WTC11 (cell line): ENCODE results near the gene CLIP3.

ENCODE experiments used
- IRF2 ChIP-seq: sonication (generic); formaldehyde crosslinking; IDR thresholded peaks from 2 replicates; pipeline ENCODE4 v1.8.0; 2022; ENCODE audit warnings: low read depth, missing genetic modification reagents, borderline replicate concordance
- MLX ChIP-seq: sonication (generic); formaldehyde crosslinking; IDR thresholded peaks from 2 replicates; pipeline ENCODE4 v1.8.1; 2023; ENCODE audit warnings: mild to moderate bottlenecking, missing genetic modification reagents, moderate library complexity
- SP1 ChIP-seq: sonication (generic); formaldehyde crosslinking; conservative IDR thresholded peaks from 2 replicates; pipeline ENCODE4 v1.8.1; 2022; ENCODE audit warnings: missing genetic modification reagents
- TF ChIP-seq, protein P1 (sequence below): fragments of 200-600 bp; IDR thresholded peaks from 2 replicates; pipeline ENCODE4 v1.8.0; 2022; ENCODE audit warnings: antibody characterized with exemption
- TF ChIP-seq, protein P2 (sequence below): sonication (generic); formaldehyde crosslinking; conservative IDR thresholded peaks from 2 replicates; pipeline ENCODE4 v1.8.1; 2022; ENCODE audit warnings: mild to moderate bottlenecking, missing genetic modification reagents
- TF ChIP-seq, protein P3 (sequence below): sonication (generic); formaldehyde crosslinking; IDR thresholded peaks from 2 replicates; pipeline ENCODE4 v1.8.1; 2023; ENCODE audit warnings: mild to moderate bottlenecking, moderate library complexity, missing genetic modification reagents
- TF ChIP-seq, protein P4 (sequence below): sonication (generic); formaldehyde crosslinking; IDR thresholded peaks from 2 replicates; pipeline ENCODE4 v1.8.1; 2022; ENCODE audit warnings: mild to moderate bottlenecking, missing genetic modification reagents, moderate library complexity, borderline replicate concordance
- TF ChIP-seq, protein P5 (sequence below): sonication (generic); formaldehyde crosslinking; IDR thresholded peaks from 2 replicates; pipeline ENCODE4 v1.8.0; 2022; ENCODE audit warnings: missing genetic modification reagents

DNA sequence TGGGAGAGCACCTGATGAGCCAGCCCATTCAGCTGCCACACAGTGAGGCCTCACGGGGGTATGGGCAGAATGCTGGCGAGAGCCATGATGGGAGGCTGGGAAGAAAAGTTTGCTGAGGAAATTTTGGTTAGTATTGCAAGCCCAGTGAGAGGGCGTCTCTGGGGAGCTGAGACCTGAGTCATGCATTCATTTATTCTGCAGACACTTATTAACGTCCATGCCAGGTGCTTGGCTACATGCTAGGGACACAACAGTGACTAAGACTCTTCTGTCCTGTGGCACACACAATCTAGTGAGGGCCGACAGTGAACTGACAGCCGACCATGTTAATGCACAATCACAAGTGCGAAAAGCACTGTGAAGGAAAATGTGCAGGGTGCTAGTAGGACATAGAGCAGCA lies 49.2 kb upstream of the CLIP3 start:
- TF ChIP-seq MLX (no peak), IRF2 (CRISPR knock-in tag) (no peak), SP1 (no peak)
- TF ChIP-seq, protein P1, sequence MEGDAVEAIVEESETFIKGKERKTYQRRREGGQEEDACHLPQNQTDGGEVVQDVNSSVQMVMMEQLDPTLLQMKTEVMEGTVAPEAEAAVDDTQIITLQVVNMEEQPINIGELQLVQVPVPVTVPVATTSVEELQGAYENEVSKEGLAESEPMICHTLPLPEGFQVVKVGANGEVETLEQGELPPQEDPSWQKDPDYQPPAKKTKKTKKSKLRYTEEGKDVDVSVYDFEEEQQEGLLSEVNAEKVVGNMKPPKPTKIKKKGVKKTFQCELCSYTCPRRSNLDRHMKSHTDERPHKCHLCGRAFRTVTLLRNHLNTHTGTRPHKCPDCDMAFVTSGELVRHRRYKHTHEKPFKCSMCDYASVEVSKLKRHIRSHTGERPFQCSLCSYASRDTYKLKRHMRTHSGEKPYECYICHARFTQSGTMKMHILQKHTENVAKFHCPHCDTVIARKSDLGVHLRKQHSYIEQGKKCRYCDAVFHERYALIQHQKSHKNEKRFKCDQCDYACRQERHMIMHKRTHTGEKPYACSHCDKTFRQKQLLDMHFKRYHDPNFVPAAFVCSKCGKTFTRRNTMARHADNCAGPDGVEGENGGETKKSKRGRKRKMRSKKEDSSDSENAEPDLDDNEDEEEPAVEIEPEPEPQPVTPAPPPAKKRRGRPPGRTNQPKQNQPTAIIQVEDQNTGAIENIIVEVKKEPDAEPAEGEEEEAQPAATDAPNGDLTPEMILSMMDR, result no peak
- TF ChIP-seq, protein P2, sequence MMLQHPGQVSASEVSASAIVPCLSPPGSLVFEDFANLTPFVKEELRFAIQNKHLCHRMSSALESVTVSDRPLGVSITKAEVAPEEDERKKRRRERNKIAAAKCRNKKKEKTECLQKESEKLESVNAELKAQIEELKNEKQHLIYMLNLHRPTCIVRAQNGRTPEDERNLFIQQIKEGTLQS, result no peak
- TF ChIP-seq, protein P3, sequence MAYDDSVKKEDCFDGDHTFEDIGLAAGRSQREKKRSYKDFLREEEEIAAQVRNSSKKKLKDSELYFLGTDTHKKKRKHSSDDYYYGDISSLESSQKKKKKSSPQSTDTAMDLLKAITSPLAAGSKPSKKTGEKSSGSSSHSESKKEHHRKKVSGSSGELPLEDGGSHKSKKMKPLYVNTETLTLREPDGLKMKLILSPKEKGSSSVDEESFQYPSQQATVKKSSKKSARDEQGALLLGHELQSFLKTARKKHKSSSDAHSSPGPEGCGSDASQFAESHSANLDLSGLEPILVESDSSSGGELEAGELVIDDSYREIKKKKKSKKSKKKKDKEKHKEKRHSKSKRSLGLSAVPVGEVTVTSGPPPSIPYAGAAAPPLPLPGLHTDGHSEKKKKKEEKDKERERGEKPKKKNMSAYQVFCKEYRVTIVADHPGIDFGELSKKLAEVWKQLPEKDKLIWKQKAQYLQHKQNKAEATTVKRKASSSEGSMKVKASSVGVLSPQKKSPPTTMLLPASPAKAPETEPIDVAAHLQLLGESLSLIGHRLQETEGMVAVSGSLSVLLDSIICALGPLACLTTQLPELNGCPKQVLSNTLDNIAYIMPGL (CRISPR knock-in tag), result no peak
- TF ChIP-seq, protein P4, sequence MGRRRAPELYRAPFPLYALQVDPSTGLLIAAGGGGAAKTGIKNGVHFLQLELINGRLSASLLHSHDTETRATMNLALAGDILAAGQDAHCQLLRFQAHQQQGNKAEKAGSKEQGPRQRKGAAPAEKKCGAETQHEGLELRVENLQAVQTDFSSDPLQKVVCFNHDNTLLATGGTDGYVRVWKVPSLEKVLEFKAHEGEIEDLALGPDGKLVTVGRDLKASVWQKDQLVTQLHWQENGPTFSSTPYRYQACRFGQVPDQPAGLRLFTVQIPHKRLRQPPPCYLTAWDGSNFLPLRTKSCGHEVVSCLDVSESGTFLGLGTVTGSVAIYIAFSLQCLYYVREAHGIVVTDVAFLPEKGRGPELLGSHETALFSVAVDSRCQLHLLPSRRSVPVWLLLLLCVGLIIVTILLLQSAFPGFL (CRISPR knock-in tag), result no peak
- TF ChIP-seq, protein P5, sequence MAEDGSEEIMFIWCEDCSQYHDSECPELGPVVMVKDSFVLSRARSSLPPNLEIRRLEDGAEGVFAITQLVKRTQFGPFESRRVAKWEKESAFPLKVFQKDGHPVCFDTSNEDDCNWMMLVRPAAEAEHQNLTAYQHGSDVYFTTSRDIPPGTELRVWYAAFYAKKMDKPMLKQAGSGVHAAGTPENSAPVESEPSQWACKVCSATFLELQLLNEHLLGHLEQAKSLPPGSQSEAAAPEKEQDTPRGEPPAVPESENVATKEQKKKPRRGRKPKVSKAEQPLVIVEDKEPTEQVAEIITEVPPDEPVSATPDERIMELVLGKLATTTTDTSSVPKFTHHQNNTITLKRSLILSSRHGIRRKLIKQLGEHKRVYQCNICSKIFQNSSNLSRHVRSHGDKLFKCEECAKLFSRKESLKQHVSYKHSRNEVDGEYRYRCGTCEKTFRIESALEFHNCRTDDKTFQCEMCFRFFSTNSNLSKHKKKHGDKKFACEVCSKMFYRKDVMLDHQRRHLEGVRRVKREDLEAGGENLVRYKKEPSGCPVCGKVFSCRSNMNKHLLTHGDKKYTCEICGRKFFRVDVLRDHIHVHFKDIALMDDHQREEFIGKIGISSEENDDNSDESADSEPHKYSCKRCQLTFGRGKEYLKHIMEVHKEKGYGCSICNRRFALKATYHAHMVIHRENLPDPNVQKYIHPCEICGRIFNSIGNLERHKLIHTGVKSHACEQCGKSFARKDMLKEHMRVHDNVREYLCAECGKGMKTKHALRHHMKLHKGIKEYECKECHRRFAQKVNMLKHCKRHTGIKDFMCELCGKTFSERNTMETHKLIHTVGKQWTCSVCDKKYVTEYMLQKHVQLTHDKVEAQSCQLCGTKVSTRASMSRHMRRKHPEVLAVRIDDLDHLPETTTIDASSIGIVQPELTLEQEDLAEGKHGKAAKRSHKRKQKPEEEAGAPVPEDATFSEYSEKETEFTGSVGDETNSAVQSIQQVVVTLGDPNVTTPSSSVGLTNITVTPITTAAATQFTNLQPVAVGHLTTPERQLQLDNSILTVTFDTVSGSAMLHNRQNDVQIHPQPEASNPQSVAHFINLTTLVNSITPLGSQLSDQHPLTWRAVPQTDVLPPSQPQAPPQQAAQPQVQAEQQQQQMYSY (CRISPR knock-in tag), result no peak
